ENCODE measurements around the gene RNASE13.
"Not testable (repeated sequence)": the region's sequence is repeated elsewhere in the genome, so short reads cannot be mapped to it uniquely, and the experiment has no call there.

RNASE13 gene

GRCh38 chr14:21041676-21042433, 7.2 kb upstream of the RNASE13 start, which contains the start of gene RNASE7:
Gene RNASE7 (plus strand): TSS chr14:21042362. CDS start chr14:21042993, 631 bp downstream.
- H3K4me3 ChIP-seq, result no peak within 1 kb of the TSS
- TF ChIP-seq CTCF (IDR thresholded peaks at IDR 0.05), result no peak
- no peak for DNase-seq (ENCODE audit: low spot score)
- no peak within 1 kb of the TSS for H3K27ac ChIP-seq

- H3K27ac ChIP-seq; DNase-seq (ENCODE audit: low spot score); H3K4me3 ChIP-seq: not testable (repeated sequence)
Observed at GRCh38 chr14:21040941-21041340, 6.3 kb upstream of the RNASE13 start.

- no peak for DNase-seq (ENCODE audit: low spot score)
- no peak for TF ChIP-seq CTCF (IDR thresholded peaks at IDR 0.05)
- no peak overlapping the region for H3K27ac ChIP-seq
Observed at GRCh38 chr14:21040370-21040925, 5.8 kb upstream of the RNASE13 start.

GRCh38 chr14:21039585-21040369, 5.2 kb upstream of the RNASE13 start:
- TF ChIP-seq CTCF (IDR thresholded peaks at IDR 0.05), result peak; percentile 56
- peak overlapping the region; percentile 73 to 89 for H3K27ac ChIP-seq
- H3K4me3 ChIP-seq, result peak overlapping the region; percentile 57

More at GRCh38 chr14:21040370-21040925, 5.8 kb upstream of the RNASE13 start:
- H3K4me3 ChIP-seq, result no peak overlapping the region

GRCh38 chr14:21038441-21039422, 4.1 kb upstream of the RNASE13 start:
- H3K4me3 ChIP-seq, result peak overlapping the region; percentile 57
- peak; percentile 86 for DNase-seq (ENCODE audit: low spot score)
- H3K27ac ChIP-seq, result peak overlapping the region; percentile 73 to 89
- TF ChIP-seq CTCF (IDR thresholded peaks at IDR 0.05), result no peak

More at GRCh38 chr14:21039585-21040369, 5.2 kb upstream of the RNASE13 start:
- no peak for DNase-seq (ENCODE audit: low spot score)

GRCh38 chr14:21037156-21037555, 2.5 kb upstream of the RNASE13 start:
- Histone ChIP-seq H3K4me3 (no peak overlapping the region), H3K27ac (no peak overlapping the region)
- no peak for DNase-seq (ENCODE audit: low spot score)
- no peak for TF ChIP-seq CTCF (IDR thresholded peaks at IDR 0.05)
